NCI-H345 treated with DMSO at 0.1 percent for 48 hours (cell line): Measurements from ENCODE around the gene S100A14.

Experiments used
- DNase-seq: peaks from one replicate; lab custom pipeline; 2025; ENCODE audit not compliant: unreplicated experiment; lab: John Stamatoyannopoulos, UW

The S100A14 gene

GRCh38 chr1:153616917-153617311 lies 789 bp upstream of the S100A14 start:
- no peak for DNase-seq

DNA sequence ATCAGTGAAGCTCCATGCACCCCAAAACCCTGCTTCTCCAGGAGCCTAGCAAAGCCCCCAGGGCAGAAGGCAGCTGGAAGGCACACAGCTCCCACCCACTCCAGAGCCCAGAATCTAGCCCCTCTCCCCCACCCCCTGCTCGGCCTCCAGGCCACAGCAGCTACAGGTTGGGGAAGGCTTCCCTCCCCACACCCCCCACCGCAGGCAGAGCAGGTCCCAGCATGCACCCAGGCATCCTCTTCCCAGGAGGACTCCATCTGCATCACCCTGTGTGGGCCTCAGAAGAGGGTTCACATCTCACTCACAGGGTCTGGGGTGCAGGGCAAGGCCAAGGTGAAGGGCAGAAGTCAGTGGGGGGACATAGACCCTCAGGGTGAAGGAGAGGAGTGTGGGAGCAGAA lies 719 bp downstream of the S100A14 start:
- no peak for DNase-seq

DNA sequence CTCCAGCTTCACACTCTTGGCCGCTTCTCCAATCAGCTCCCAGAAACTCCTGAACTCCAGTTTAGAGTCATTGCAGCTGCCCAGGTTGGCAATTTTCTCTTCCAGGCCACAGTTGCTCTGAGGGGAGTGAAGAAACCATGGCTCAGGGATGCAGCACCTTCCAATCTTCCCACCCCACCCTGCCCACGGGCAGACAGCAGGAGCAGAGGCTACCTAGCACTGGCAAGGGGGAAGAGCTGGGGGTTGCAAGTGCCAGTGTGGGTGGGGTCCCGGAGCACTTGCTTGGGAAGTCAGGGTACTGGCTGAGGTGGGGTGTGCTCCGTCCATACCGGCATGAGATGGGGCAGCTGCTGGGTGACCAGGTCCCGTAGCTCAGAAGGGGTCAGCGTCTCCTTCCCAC lies 1.2 kb downstream of the S100A14 start:
- DNase-seq, result no peak

GRCh38 chr1:153614189-153614900 lies 1.8 kb downstream of the S100A14 start:
- DNase-seq, result no peak

DNA sequence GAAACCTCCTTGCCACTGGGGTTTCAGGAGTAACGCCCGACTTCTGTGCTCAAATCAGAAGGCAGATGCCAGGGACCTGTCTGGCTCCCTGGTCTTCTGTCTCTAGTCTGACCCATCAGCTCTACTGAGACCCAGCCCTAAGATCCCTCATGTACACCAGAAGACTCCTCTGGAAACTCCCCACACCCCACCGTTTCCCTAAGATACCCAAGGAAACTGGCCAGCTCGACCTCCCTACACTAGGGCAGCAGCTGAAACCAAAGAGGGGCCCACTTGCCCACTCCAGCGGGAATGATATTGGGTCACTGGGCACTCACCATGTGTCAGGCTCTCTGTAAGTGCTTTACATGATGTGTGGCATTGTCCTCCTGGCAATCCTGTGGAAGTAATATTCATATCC lies 2.7 kb downstream of the S100A14 start:
- no peak for DNase-seq

GRCh38 chr1:153612755-153613331 lies 3.3 kb downstream of the S100A14 start, which contains the start of gene S100A16:
Gene S100A16 (minus strand): TSS chr1:153613137. CDS start chr1:153608151, 4,986 bp downstream.
- no peak for DNase-seq

DNA sequence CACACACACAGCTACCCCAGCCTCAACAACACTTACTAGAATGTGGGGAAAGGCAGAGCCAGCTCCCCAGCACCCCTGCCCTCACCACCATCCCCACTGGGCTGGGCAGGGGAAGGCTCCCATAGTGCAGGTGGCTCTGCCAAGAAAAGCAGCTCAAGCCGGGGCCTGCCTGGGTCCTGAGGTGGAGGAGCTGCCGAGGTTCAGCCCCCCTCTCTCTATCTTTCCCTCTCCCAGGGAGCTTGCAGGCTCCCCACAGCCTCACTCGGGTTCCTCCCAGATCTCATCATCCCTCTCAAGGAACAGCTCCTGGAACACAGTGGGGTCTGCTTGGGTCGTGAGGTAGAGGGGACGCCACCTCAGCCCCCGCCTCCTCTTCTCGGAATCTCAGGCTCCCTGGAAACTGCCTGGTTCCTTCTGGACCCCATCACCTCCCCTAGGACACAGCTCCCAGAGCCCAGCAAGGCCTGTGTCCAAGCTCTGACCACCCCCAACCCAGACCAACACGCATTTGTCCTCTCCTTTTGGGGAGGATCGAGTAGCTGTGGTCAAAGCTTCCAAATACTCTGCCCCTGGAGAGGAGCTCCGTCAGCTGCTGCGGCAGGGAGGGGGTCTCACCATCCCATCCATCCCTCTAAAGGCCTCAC lies 3.9 kb downstream of the S100A14 start:
- DNase-seq, result no peak

DNA sequence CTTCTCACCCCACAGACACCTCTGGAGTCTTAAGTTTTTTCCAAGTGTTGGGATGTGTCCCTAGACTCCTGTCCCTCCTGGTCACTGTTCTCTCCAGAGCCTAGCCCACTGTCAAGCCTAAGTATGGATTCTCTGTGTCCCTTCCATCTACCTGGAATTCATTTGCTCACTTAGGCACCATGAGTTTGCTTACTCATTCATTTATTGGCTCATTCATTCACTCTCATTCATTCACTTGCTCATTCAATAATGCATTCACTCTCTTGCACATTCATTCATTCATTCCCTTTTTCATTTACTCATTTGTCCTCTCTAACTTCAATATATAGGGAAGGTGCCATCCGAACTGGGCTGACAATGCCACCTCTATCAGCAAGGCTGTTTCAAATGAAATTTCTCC lies 4.8 kb downstream of the S100A14 start:
- no peak for DNase-seq

GRCh38 chr1:153610811-153611301 lies 5.3 kb downstream of the S100A14 start:
- DNase-seq, result no peak

DNA sequence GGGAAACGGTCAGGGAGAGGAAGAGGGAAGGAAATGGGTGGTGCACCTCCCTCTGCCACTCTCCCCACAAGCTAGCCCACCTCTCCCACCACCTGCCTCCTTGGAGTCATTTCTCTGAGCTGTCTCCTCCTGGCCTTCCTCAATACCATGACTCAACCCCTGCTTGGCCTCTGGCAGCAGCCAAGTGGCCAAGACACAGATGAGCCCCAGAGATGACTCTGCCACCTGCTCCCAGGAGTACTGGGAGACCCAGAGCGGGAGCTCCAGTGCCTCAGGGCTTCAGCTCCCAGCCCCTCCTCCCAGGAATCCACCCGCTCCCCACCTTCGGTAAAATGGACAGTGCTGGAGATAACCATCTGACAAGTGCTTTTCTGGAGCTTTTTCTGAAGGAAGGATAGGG lies 5.8 kb downstream of the S100A14 start:
- no peak for DNase-seq

DNA sequence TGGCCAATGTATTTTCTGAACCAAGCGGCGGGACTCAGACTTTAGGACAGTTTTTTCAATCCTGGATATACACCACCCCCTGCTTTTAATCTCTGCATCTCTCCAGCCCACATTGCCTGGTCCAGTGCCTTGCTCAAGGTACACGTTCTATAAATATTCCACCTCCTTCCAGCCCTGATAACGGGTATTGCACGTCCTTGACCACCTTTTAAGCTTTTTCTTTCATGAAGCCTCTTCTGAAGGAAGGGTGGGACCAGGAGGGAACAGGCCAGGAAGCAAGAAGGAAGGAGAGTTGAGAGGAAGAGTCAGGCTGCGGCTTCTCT lies 6.6 kb downstream of the S100A14 start:
- DNase-seq, result no peak

GRCh38 chr1:153608742-153609584 lies 7.2 kb downstream of the S100A14 start:
- DNase-seq, result no peak

- DNase-seq, result no peak
Measured at GRCh38 chr1:153608089-153608682, 7.9 kb downstream of the S100A14 start.

- no peak for DNase-seq
Measured at GRCh38 chr1:153607381-153607780, 8.7 kb downstream of the S100A14 start.

DNA sequence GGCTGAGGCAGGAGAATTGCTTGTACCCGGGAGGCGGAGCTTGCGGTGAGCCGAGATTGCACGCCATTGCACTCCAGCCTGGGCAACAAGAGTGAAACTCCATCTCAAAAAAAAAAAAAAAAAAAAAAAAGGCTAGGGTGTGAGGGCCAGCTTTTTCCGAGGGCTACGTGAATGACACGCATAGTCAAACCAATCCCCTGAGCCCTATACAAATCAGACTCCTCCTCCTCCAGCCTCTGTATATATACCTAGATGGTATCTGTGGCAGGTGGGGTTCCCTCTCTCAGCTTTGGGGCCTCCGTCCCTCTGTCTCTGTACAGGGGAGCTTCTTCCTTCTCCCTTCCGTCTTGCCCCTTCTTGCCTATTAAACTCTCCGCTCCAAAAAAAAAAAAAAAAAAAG lies 9.9 kb downstream of the S100A14 start:
- DNase-seq, result no peak

DNA sequence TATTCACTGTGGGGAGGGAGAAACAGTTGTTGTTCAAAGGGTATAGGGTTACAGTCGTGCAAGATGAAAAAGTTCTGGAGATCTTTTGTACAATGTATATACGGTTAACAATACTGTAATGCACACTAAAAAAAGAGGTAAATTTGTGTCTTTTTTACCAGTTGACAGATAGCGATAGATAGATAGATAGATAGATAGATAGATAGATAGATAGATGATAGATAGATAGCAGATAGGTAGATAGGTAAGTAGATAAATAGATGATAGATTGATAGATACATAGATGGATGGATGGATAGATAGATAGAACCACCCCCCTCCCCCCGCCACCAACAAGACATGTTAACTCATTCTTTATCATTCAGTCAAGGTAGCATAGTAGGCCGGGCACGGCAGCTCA lies 13.4 kb downstream of the S100A14 start:
- no peak for DNase-seq

- DNase-seq, result no peak
Measured at GRCh38 chr1:153599847-153600246, 16.3 kb downstream of the S100A14 start.

GRCh38 chr1:153598309-153599172 lies 17.6 kb downstream of the S100A14 start:
- DNase-seq, result no peak

GRCh38 chr1:153597206-153597605 lies 18.9 kb downstream of the S100A14 start:
- DNase-seq, result no peak

GRCh38 chr1:153592748-153593147 lies 23.4 kb downstream of the S100A14 start:
- DNase-seq, result no peak
